Measurements from ENCODE around the gene FAM222A.

The FAM222A gene

DNA sequence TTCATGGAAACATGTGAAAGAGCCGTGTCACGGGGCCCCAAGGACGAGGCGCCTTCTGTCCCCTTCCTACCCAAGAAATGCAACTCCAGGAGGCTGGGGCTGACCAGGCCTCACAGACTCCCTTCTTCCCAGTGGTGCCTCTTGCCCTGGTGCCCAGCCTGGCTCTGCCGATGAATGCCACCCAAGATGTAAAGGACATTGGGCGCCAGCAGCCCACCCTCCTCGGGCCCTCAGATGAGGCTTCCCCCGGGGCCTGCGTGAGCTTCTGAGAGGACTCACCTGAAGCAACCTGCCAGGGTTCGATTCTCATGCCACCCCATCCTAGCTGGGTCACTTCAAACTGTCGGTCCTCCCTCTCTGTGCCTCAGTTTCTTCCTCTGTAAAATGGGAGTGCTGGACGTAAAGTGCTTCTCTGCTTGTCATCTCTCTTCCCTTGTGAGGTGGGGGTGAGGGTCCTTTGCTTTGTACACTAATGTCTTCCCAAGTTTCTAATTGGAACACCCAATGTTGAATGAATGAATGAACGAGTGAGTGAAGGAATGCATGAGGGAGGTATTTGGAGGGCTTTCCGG is 10.8 kb downstream of the FAM222A start:
- no peak for DNase-seq (ENCODE audit: low read depth in 2 of 2)

DNA sequence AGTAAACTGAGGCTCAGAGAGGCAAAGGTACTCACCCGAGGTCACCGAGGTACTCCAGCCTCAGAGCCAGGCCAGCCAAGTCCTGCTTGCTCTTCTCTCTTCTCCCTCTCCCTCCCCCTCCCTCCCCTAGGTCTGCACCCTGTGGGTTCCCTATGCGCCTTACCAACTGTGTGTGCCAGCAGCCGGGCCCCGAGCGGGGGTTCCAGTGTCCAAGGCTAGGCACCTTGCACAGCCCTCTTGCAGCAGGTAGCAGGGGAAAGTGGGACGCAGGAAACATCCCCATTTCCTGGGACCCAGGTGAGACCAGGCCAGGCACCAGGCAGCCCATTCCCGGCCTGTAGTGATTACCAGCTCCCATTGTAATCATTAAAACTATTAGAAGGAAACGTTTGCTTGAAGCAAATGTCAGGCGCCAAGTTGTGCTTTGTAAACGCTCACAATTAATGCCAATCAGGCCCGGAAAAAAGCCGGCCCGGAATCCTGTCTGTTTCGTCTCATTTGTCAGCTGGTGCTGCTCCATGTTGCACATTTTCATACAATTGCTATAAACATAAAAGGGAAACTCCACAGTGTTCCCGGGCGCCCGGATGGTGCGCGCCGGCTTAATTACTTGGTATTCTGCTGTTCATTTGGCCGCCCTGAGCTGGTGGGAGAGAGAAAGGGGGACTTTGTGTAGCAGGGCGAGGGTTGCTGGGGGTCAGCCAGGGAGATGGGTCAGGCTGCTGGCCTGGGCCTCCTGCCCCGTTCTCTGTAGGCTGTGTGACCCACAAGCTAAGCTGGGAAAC is 11.9 kb downstream of the FAM222A start:
- DNase-seq (ENCODE audit: low read depth in 2 of 2) = no peak

DNA sequence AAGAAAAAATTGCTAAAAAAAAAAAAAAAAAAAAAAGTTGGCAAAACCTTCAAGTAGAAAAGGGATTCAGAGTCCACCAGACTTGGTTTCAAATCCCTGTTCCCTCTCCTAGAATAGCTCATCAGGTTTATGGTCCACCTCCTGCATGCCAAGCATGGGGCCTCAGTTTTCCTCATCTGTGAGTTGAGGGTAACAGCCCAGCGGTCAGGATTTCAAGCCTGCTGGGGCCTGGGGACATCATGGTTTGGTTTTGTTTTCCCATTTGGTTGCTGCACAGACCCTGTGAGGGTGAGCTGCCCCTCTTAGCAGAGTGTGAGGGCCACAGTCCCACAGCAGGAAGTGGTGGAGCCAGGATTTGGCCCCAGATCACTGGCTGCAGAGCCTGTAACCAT is 12.5 kb downstream of the FAM222A start:
- no peak for DNase-seq (ENCODE audit: low read depth in 2 of 2)

DNA sequence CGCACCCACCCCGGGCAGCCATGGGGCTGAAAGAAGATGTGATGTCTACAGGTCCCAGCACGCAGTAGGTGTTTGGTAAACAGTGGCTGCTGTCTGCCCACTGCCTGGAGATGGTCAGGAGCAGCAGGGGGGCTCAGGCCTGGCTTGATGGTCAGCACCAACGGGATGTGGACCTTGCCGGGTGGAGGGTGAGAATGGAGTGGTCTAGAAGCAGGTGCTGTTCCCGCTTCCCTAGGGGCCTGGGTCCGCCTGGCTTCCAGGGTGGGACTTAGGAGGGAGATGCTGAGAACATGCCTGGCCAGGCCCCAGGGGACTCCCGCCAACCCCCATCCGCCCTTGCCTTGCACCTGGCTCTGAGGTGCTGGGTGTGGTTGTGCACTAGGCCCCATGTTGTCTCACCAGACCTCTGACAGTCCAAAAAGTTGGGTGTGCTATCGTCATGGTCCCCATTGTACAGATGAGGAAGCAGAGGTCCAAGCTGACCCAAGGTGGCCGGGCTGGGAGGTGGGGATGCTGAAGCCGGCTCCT is 12.9 kb downstream of the FAM222A start:
- no peak for DNase-seq (ENCODE audit: low read depth in 2 of 2)

GRCh38 chr12:109727039-109727723 is 13.6 kb downstream of the FAM222A start:
- no peak for DNase-seq (ENCODE audit: low read depth in 2 of 2)

- DNase-seq (ENCODE audit: low read depth in 2 of 2) = no peak
Measured at GRCh38 chr12:109727746-109728726, 14.4 kb downstream of the FAM222A start.

- DNase-seq (ENCODE audit: low read depth in 2 of 2) = no peak
Measured at GRCh38 chr12:109728921-109729320, 15.3 kb downstream of the FAM222A start.

GRCh38 chr12:109729371-109729781 is 15.8 kb downstream of the FAM222A start:
- DNase-seq (ENCODE audit: low read depth in 2 of 2) = no peak

GRCh38 chr12:109729801-109730200 is 16.2 kb downstream of the FAM222A start:
- no peak for DNase-seq (ENCODE audit: low read depth in 2 of 2)

DNA sequence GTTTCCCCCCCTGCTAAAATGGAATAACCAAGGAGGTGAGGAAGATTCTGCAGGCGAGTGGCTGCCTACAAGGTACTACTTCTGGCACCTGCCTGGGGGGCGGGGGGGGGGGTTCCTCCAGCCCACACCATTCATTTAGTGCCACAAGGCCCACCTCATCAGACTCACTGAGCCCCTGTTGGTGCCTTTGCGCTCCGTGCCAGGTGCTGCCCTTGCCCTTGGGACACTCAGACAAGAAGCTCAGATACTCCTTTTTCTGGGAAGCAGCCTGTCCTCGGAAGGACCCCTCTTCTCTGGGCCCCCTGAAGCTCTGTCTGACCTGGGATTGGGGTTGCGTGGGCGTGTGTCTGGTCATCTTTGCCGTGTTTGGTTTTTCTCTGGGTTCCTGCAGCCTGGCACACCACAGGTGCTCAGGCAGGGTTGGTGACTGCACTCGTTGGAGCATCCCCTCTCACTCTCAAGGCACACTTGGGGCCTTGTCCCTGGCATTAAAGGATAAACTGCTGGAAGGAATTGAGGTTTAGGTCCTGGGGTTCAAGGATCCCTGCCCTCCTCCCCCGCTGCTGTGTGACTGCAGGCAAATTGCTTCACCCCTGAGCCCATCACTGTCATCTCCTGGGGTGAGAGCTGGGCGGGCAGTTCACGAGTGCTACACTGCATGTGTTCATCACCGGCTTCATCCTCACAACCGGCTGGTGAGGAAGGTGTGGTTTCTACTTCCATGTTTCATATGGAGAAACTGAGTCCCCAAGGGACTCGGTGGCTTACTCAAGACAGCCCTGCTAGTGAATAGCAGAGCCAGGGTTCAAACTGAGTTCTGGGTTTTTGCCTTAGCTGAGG is 16.9 kb downstream of the FAM222A start:
- no peak for DNase-seq (ENCODE audit: low read depth in 2 of 2)

- DNase-seq (ENCODE audit: low read depth in 2 of 2) = no peak
Measured at GRCh38 chr12:109731231-109731731, 17.7 kb downstream of the FAM222A start.

DNA sequence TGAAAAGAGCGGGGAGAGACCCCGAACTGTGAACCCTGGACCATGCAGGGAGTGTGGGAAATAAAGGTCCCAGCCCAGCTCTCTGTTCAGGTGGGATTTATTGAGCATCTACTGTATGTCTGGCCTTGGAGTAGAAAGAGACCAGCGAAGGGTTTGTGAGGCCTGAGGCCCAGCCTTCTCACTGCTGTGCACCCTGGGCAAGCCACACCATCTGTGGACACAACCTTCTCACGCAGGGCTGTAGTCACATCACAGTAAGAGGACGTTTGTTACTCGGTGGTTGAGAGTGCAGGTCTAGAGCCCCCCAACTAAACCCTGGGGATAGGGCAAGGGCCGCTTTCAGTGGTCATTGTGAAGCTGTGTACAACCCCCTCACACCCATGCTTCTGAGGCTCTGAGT is 18.2 kb downstream of the FAM222A start:
- DNase-seq (ENCODE audit: low read depth in 2 of 2) = no peak

DNA sequence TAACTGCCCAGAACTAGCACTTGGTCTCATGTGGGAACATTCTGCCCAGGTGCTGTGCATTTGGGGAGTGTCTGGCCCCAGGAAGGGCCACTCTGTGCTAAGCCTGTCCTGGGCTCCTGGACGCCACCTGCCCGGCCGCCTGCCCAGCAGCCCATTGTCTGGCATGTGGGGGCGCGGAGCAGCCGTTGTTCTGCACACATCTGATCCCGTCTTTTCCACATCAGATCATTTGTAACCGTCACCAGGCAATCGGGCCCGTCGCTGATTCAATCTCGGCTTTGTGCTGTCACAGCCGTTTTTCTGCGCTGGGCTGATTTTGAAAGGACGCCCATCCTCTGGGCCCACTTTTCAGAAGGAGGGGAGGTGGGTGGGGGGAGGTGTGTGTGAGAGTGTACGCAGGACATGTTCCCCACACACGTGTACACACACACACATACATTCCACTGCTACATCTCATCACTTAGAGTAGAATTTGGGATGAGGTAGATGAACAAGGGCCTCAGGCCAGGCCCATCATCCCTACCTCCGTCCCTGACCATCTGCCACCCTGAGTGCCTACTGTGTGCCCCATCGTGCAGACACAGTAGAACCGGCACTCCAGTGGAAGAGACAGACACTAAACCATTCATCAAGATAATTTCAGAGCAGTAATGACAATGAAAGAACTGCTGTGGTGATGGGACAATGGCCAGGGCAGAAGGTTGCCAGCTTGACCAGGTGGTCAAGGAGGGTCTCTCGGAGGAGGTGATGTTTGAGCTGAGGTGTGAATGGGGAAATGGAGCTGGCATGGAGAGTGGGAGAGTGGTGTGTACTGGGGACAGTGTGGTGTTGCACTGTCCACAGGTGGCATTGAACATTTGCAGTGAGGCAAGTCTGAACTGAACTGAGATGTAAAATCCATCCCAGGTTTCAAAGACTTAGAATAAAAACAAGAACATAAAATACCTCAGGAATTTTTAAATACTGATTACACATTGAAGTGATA is 19.0 kb downstream of the FAM222A start:
- DNase-seq (ENCODE audit: low read depth in 2 of 2) = no peak

DNA sequence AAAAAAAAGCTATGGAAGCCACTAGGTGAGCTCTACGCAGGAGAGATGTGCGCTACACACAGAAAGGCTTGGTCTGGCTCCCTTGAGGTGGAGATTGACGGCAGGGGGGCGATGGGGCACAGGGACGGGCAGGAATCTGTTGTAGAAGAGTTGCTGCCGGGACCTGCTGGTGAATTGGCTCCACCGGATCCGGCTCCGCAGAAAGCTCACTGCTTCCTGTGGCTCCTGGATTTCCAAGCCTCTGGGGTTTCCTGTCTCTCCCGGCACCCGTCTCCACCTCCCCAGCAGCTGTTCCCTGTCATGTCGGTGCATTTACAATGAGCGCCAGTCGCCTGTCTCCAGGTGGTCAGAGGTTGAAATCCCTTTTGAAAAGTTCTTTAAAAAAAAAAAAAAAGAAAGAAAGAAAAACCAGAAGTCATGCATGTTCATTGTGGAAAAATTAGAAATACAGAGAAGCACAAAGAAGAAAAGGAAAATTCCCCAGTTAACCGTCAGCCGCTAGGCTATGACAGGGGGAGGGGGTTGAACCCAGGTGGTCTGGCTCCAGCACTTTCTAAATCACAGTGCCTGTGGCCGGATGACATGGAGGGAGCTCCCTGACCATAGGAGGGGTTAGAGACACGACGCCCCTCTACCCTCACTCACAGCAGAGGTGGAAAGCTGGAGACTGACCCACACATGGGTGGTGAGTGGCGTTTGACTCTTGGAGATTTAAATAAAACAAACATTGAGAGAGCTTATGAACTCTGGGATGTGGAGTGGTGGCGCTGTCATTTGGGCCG is 20.8 kb downstream of the FAM222A start:
- no peak for DNase-seq (ENCODE audit: low read depth in 2 of 2)

DNA sequence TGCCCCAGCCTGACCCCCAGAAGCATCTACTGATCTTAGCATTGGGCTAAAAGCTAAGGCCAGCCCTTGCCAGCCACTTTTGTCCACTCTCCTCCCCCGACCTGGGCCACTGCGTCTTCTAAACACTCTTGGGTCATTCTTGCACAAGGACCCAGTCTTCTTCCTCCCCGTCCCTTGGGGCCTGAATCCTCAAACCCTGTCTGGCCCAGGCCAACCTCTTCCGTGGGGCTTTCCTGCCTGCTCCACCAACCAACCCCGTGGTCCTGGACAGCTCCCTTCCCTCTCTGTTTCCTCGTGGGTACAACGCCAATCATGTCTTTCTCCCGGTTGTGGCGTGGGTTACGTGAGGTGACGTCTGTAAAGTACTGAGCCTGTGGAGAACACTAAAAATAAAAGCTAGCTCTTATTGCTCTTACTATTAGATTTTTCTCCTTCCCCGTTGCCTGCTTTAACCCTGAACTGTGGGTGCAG is 21.5 kb downstream of the FAM222A start:
- no peak for DNase-seq (ENCODE audit: low read depth in 2 of 2)

GRCh38 chr12:109735825-109736551 is 22.4 kb downstream of the FAM222A start:
- DNase-seq (ENCODE audit: low read depth in 2 of 2) = no peak

DNA sequence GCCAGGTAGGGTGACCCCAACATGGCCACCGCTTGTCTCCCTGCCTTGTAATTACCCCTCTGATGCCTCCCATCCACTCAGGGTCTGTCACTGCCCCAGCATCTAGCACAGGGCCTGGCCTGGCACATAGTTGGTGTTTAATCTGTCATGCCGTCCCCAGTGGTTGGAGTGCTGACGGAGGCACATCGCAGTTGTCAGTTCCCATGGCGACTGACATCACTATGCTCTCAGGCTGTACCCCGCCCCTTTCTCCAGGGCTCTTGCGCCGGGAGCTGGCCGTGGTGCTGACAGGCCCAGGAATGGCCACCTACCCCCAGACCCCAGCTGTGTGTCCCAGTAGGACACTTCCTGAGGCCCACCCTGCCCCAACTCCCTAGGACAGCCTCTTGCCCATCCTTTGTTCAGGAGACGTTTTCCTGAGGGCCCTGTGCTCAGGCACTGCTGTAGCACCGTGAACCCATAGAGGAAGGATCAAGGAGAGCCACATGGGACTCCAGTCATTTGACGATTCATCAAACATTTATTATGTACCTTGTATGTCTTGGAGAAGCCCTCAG is 23.0 kb downstream of the FAM222A start:
- no peak for DNase-seq (ENCODE audit: low read depth in 2 of 2)
